NCI-H69 (cell line): Measurements from ENCODE around the gene SCART1.
A peak's percentile ranks its signal among the peaks of the same experiment; 100 is the strongest.
"Not testable (repeated sequence)": the region's sequence is repeated elsewhere in the genome, so short reads cannot be mapped to it uniquely, and the experiment has no call there.

Experiments used
- DNase-seq: peaks from one replicate; lab custom pipeline; 2025; lab: John Stamatoyannopoulos, UW

SCART1 gene

GRCh38 chr10:133432789-133433188 lies 21.0 kb upstream of the SCART1 start:
- DNase-seq = not testable (repeated sequence)

DNA sequence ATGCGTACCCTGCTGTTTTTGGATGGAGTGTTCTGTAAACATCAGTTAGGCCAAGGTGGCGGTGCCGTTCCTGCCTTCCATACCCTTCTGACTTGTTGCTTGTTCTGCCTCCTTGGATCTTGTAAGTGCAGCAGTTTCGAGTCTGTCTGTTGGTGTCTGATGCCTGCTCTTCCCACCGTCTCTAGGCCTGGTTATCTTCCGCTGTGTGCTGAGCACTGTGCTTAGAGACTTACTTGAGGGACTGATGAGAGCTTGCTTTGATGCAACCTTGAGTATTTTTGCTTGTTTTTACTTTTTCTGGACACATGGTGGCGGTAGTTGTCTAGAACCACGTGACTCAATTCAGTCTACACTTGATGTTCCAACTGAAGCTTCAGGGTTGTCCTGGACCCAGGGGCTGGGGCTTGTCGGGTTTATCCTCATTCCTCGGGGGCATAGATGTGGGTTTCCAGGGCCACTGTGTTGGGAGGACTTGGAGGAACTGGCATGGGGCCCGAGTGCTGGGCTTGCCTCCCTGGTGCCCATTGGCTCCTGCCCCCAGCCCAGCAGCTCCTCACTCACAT lies 15.0 kb upstream of the SCART1 start:
- peak; percentile 10 for DNase-seq

- DNase-seq = no peak
Measured at GRCh38 chr10:133439517-133440461, 14.0 kb upstream of the SCART1 start.

GRCh38 chr10:133440633-133441285 lies 13.0 kb upstream of the SCART1 start:
- no peak for DNase-seq

- DNase-seq = not testable (repeated sequence)
Measured at GRCh38 chr10:133441356-133441755, 12.4 kb upstream of the SCART1 start.

GRCh38 chr10:133441780-133442179 lies 12.0 kb upstream of the SCART1 start:
- no peak for DNase-seq

GRCh38 chr10:133442191-133442966 lies 11.4 kb upstream of the SCART1 start:
- DNase-seq = no peak

DNA sequence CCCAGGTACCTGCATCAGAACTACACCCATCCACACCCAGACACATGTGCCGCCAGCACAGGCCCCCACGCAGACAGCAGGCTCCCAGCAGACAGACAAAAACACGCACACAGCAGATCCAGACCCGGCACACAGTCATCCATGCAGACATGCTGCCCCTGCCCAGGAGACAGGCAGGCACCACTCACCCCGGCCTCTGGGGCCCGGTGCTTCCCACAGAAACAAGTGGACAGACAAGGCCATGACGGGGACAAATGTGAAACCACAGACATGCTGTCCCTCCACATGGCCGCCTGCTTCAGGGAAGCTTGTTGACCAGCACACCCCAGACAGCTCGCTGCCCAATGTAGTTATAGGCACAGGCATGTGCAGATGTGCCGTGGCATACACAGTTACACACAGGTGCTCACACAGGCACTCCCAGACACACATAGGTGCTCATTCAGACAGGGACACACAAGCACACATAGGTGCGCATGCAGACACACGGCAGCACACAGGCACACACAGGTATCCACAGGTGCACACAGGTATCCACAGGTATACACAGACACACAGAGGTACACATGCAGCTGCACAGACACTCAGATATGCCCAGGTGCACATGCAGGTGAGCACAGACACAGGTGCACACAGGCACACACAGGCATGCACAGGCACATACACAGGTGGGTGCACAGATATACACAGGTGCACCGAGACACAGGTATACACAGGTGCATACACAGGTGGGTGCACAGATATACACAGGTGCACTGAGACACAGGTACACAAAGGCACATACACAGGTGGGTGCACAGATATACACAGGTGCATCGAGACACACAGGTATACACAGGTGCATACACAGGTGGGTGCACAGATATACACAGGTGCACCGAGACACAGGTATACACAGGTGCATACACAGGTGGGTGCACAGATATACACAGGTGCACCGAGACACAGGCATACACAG lies 10.5 kb upstream of the SCART1 start:
- no peak for DNase-seq

DNA sequence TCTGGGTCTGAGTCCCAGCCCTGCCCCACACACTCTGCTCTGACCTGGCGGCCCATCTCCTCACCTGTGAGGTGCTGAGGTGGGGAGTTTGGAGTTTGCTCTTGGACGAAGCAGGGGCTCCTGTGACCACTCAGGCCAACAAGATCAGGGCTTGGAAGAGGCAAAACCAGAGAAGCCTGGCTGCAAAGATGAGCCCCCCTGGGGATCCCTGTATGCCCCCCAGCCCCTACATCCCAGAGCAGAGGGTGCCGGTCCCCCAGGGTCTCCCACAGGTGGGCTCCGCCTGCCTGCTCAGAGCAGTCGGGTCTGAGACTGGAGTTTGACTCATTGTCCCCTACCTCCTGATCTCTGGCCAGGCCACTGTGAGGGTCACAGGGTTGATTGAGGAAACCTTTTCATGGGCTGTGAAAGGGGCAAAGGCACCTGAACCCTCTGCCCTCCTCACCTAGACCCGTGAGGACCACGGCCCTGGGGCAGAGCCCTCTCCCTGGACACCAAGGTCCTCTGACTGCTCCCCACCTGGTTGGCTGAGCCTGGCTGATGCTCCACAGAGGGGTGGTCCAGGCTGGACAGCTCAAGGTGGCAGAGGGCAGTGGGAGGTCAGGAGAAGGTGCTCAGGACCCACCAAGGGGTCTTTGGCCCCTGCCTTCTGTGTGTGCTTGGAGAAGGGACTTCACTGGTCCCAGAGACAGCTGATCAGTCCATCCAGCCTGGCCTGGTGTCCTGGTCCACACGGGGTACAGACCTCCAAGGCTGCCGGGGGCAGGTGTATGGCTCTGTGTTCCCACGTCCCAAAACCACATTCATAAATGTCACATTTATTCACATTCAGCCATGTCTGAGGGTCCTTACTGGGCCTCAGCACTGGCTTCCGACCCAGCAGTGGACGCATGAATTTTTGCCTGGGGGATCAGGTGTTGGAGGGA lies 9.1 kb upstream of the SCART1 start:
- DNase-seq = no peak

DNA sequence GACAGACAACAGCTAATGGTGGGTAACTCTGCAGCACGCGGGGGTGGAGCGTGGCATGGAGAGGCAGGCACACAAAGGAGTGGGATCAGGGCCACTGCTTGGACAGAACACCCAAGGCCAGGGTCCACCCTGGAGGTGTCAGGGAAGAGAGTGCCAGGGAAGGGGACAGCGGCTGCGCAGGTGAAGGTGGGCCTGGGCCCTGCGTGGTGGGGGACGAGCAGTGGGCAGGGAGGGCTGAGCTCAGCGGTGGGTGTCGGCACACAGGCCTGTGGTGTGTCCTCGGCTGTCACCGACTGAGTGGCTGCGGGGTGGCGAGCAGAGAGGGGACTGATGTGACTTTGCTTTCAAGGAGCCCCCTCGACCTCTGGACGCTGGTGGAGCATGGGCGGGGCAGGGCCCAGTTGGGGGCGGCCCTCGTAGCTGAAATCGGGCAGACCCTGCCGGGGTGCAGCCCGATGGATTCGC lies 8.4 kb upstream of the SCART1 start:
- DNase-seq = no peak

- no peak for DNase-seq
Measured at GRCh38 chr10:133445751-133446708, 7.7 kb upstream of the SCART1 start.

- no peak for DNase-seq
Measured at GRCh38 chr10:133446979-133447378, 6.8 kb upstream of the SCART1 start.

DNA sequence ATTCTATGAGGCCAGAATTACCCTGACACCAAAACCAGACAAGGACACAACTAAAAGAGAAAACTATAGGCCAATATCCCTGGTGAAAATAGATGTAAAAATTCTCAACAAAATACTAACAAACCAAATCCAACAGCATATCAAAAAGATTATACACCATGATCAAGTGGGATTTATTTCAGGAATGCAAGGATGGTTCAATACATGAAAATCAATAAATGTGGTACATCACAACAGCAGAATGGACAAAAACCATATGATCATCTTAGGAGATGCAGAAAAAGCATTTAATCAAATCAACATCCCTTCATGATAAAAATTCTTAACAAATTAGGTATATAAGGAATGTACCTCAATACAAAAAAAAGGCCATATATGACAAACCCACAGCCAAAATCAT lies 5.6 kb upstream of the SCART1 start:
- no peak for DNase-seq

DNA sequence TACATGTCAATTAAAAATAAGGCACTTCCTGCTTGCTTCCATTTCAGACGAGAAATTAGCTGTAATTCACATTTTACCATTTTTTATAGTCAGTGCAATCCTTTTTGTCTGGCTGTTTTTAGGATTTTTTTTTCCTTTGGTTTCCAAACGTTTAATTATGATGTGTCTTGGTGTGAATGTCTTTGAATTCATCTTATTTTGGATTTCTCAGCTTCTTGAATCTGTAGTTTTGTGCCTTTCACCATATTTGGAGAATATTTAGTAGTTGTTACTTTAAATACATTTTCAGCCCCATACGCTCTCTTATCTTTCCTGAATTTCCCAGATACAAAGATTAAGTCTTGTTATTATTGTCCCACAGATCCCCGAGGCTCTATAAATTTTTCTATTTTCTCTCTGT lies 2.4 kb upstream of the SCART1 start:
- DNase-seq = no peak

- no peak for DNase-seq
Measured at GRCh38 chr10:133452453-133452852, 1.3 kb upstream of the SCART1 start.

GRCh38 chr10:133454204-133454893 lies 604 bp downstream of the SCART1 start:
- no peak for DNase-seq

- no peak for DNase-seq
Measured at GRCh38 chr10:133455196-133455595, 1.5 kb downstream of the SCART1 start.

- no peak for DNase-seq
Measured at GRCh38 chr10:133455611-133456031, 1.9 kb downstream of the SCART1 start.
